Tibial nerve (tissue), 4 donors: ENCODE measurements around the gene SAG. TPM values are rescaled to one million over a fixed set of nuclear protein-coding genes. Genes with fewer than 3 reads are reported as not detected.

Experiments
- DNase-seq, 2 donors: peaks; one replicate each; pipeline ENCODE4 v3.0.0-alpha.2; 2019; ENCODE audit warnings: low spot score in 2 of 2
- H3K27ac ChIP-seq, 4 donors: fragments of 200-600 bp; sonication (generic) in 3 of 4; one replicate each; pipeline ENCODE4 v1.5.1; 2017 to 2019; ENCODE audit warnings: mild to moderate bottlenecking in 1 of 4
- H3K27me3 ChIP-seq, 2 donors: fragments of 200-600 bp; sonication (generic) in 1 of 2; one replicate each; pipeline versions ENCODE4 v1.5.1 to v1.6.0; 2017 to 2019
- H3K36me3 ChIP-seq, 3 donors: fragments of 200-600 bp; sonication (generic); one replicate each; pipeline ENCODE4 v1.5.1; 2018 to 2019
- H3K4me1 ChIP-seq, 4 donors: fragments of 200-600 bp; sonication (generic) in 3 of 4; one replicate each; pipeline ENCODE4 v1.5.1; 2017 to 2019
- H3K4me3 ChIP-seq, 4 donors: fragments of 200-600 bp; sonication (generic) in 3 of 4; one replicate each; pipeline ENCODE4 v1.5.1; 2017 to 2019; ENCODE audit warnings: mild to moderate bottlenecking in 1 of 4, moderate library complexity in 1 of 4
- H3K9me3 ChIP-seq, 4 donors: fragments of 200-600 bp; sonication (generic) in 3 of 4; one replicate each; pipeline ENCODE4 v1.5.1; 2017 to 2019
- CTCF ChIP-seq, 5 experiments: fragments of 200-600 bp in 3 of 5; fragments of 450-650 bp in 2 of 5; sonication (generic) in 3 of 5; IDR thresholded peaks; one replicate each; pipeline ENCODE4 v1.5.1; 2016 to 2019; ENCODE audit warnings: antibody characterized with exemption in 5 of 5, mild to moderate bottlenecking in 3 of 5, moderate library complexity in 2 of 5
- EP300 ChIP-seq, 2 donors: sonication (generic); formaldehyde crosslinking; IDR thresholded peaks; one replicate each; pipeline ENCODE4 v1.6.1; 2017; ENCODE audit warnings: antibody characterized with exemption in 2 of 2, mild to moderate bottlenecking in 1 of 2
- POLR2A ChIP-seq, 2 donors: fragments of 450-650 bp; IDR thresholded peaks; one replicate each; pipeline ENCODE4 v1.6.1; 2017; ENCODE audit warnings: antibody characterized with exemption in 2 of 2, mild to moderate bottlenecking in 2 of 2, moderate library complexity in 2 of 2
- WGBS, 2 donors: methylation state at CpG; one replicate each; pipeline ENCODE4 v1.1.5; 2018; 5-methylcytosine and 5-hydroxymethylcytosine counted together
- total RNA-seq, 4 donors: library from RNA; depleted of rRNA; stranded (reverse); fragments of >200 nt; gene quantifications; one replicate each; pipeline ENCODE4 v1.1.0, GENCODE V29; 2016

The SAG gene
- total RNA-seq, 4 donors from 2014 or later, result not detected

GRCh38 chr2:233295891-233296290 is 11.7 kb upstream of the SAG start:
- WGBS, 2 donors, result 87 to 90% methylated on average over 4 to 5 of the region's 5 CpGs
- no peaks in the 10 kb centered on the region for H3K9me3 ChIP-seq
- H3K36me3 ChIP-seq, result peaks cover 4 to 60% (median 17%) of the 10 kb centered on the region in 3 donors

GRCh38 chr2:233297076-233297475 is 10.5 kb upstream of the SAG start:
- WGBS, 2 donors, result 79 to 80% methylated on average over 7 of the region's 7 CpGs
- H3K4me3 ChIP-seq, result no peak overlapping the region
- no peaks in the 10 kb centered on the region for H3K27me3 ChIP-seq
- H3K27ac ChIP-seq, result no peak overlapping the region
- peaks cover 4 to 48% (median 7%) of the 10 kb centered on the region in 3 donors for H3K36me3 ChIP-seq
- no peak for TF ChIP-seq EP300 (IDR thresholded peaks at IDR 0.05)
- TF ChIP-seq CTCF (IDR thresholded peaks at IDR 0.05), result no peak
- TF ChIP-seq POLR2A (IDR thresholded peaks at IDR 0.05), result no peak
- DNase-seq, result no peak
- H3K4me1 ChIP-seq, result no peaks in the 10 kb centered on the region
- no peaks in the 10 kb centered on the region for H3K9me3 ChIP-seq

More at GRCh38 chr2:233295891-233296290, 11.7 kb upstream of the SAG start:
- no peaks in the 10 kb centered on the region for H3K27me3 ChIP-seq
- DNase-seq, result no peak
- H3K27ac ChIP-seq, result no peak overlapping the region
- no peak overlapping the region for H3K4me3 ChIP-seq
- no peak for TF ChIP-seq CTCF (IDR thresholded peaks at IDR 0.05)
- TF ChIP-seq EP300 (IDR thresholded peaks at IDR 0.05), result no peak
- TF ChIP-seq POLR2A (IDR thresholded peaks at IDR 0.05), result no peak
- H3K4me1 ChIP-seq, result no peaks in the 10 kb centered on the region

- TF ChIP-seq POLR2A (IDR thresholded peaks at IDR 0.05) (no peak), CTCF (IDR thresholded peaks at IDR 0.05) (no peak), EP300 (IDR thresholded peaks at IDR 0.05) (no peak)
- 86 to 90% methylated on average over 4 of the region's 4 CpGs for WGBS, 2 donors
- Histone ChIP-seq H3K4me1 (no peaks in the 10 kb centered on the region), H3K4me3 (no peak overlapping the region), H3K9me3 (no peaks in the 10 kb centered on the region), H3K36me3 (peaks cover 0 to 15% (median 0%) of the 10 kb centered on the region in 3 donors), H3K27me3 (no peaks in the 10 kb centered on the region), H3K27ac (no peak overlapping the region)
- DNase-seq, result no peak
Measured at GRCh38 chr2:233300401-233300800, 7.2 kb upstream of the SAG start.

- no peak overlapping the region for H3K27ac ChIP-seq
- TF ChIP-seq CTCF (IDR thresholded peaks at IDR 0.05) (no peak), EP300 (IDR thresholded peaks at IDR 0.05) (no peak), POLR2A (IDR thresholded peaks at IDR 0.05) (no peak)
- no peaks in the 10 kb centered on the region for H3K27me3 ChIP-seq
- H3K36me3 ChIP-seq, result peaks cover 0 to 6% (median 0%) of the 10 kb centered on the region in 3 donors
- H3K4me1 ChIP-seq, result no peaks in the 10 kb centered on the region
- H3K4me3 ChIP-seq, result no peak overlapping the region
- H3K9me3 ChIP-seq, result no peaks in the 10 kb centered on the region
- WGBS, 2 donors, result 83 to 84% methylated on average over 2 of the region's 2 CpGs
- no peak for DNase-seq
Measured at GRCh38 chr2:233301248-233301647, 6.4 kb upstream of the SAG start.

GRCh38 chr2:233301811-233302210 is 5.8 kb upstream of the SAG start:
- DNase-seq, result no peak
- TF ChIP-seq POLR2A (IDR thresholded peaks at IDR 0.05), result no peak
- TF ChIP-seq EP300 (IDR thresholded peaks at IDR 0.05), result no peak
- TF ChIP-seq CTCF (IDR thresholded peaks at IDR 0.05), result no peak
- Histone ChIP-seq H3K27me3 (no peaks in the 10 kb centered on the region), H3K4me1 (no peaks in the 10 kb centered on the region), H3K27ac (no peak overlapping the region), H3K36me3 (peaks cover 0 to 2% (median 0%) of the 10 kb centered on the region in 3 donors), H3K4me3 (no peak overlapping the region), H3K9me3 (no peaks in the 10 kb centered on the region)
- WGBS, 2 donors, result 34 to 43% methylated on average over 6 of the region's 6 CpGs
